ENCODE measurements around the gene KASH5. TPM values are rescaled to one million over a fixed set of nuclear protein-coding genes. Genes with fewer than 3 reads are reported as not detected.

The KASH5 gene
- total RNA-seq, 1 experiment from 2014 or later = not detected

- H3K27ac Mint-ChIP-seq = 0 out of 7 replicates have a peak overlapping the region, but pooled peaks of 1 of the 3 experiments have one; percentile 1
- no CpG with 5 or more reads among the region's 11 CpGs for WGBS (ENCODE audit: extremely low coverage, insufficient read length, low lambda C conversion rate)
These were observed 10.1 kb downstream of the KASH5 start for GRCh38 chr19:49398001-49398615.

More at GRCh38 chr19:49398001-49398615, 10.1 kb downstream of the KASH5 start:
- Histone ChIP-seq H3K79me2 (ENCODE audit: insufficient read depth, low read length) (no peaks in the 10 kb centered on the region), H3K18ac (ENCODE audit: insufficient read length, low read depth, low read length) (no peak overlapping the region), H3K4me1 (ENCODE audit: insufficient read depth, low read length) (no peaks in the 10 kb centered on the region; the same call in 1 of the 2 replicates), H3K27ac (ENCODE audit: insufficient read length, low read depth, low read length) (no peak overlapping the region), H2BK5ac (ENCODE audit: insufficient read length, low read length) (no peak overlapping the region), H2BK20ac (ENCODE audit: low read depth, low read length, poor library complexity, severe bottlenecking) (no peak overlapping the region), H2AFZ (ENCODE audit: low read length) (no peak overlapping the region), H3T11ph (ENCODE audit: low read length) (no peak overlapping the region), H3K23ac (ENCODE audit: insufficient read length, low read depth, low read length) (no peak overlapping the region), H4K20me1 (ENCODE audit: control insufficient read depth, insufficient read depth, insufficient read length) (no peaks in the 10 kb centered on the region), H2BK15ac (ENCODE audit: low read depth, low read length) (no peak overlapping the region), H2BK120ac (ENCODE audit: low read depth, low read length, poor library complexity, severe bottlenecking) (no peak overlapping the region), H3K27me3 (ENCODE audit: insufficient read depth, low read length) (no peaks in the 10 kb centered on the region), H4K8ac (replicated peaks; ENCODE audit: insufficient read length, low read depth, low read length) (no peak overlapping the region), H3K56ac (ENCODE audit: insufficient read length, low read depth, low read length) (no peak overlapping the region), H3K79me1 (ENCODE audit: insufficient read depth, low read depth, low read length, poor library complexity, severe bottlenecking) (no peaks in the 10 kb centered on the region), H3K9me3 (ENCODE audit: control insufficient read depth, low read depth, low read length) (no peaks in the 10 kb centered on the region), H3K4ac (ENCODE audit: low read depth, low read length) (no peak overlapping the region), H2BK12ac (ENCODE audit: insufficient read length, low read depth, low read length) (no peak overlapping the region), H4K91ac (ENCODE audit: insufficient read length, low read depth, low read length) (no peak overlapping the region), H3K9ac (ENCODE audit: extremely low read depth, insufficient read length, low read length) (no peak overlapping the region), H4K5ac (ENCODE audit: insufficient read length, low read depth, low read length) (no peak overlapping the region), H3K23me2 (ENCODE audit: insufficient read length, low read depth, low read length, poor library complexity, severe bottlenecking) (no peaks in the 10 kb centered on the region), H3K4me2 (ENCODE audit: insufficient read depth, insufficient read length, low read length) (no peak overlapping the region), H2AK5ac (ENCODE audit: insufficient read length, low read length) (no peak overlapping the region), H3K14ac (ENCODE audit: insufficient read depth, low read length) (no peak overlapping the region)
- Mint-ChIP-seq H3K4me3 (no peak overlapping the region), H3K36me3 (ENCODE audit: insufficient read depth in 1 of 3, low read depth in 3 of 3) (no peaks in the 10 kb centered on the region), H3K27me3 (ENCODE audit: low read depth) (peaks cover 4% of the 10 kb centered on the region; the same call in 1 of the 2 replicates), H3K9me3 (no peaks in the 10 kb centered on the region; a peak in 1 of 5 replicates), H3K4me1 (peaks cover 45 to 65% of the 10 kb centered on the region in 2 experiments)
- no peak for DNase-seq
- TF ChIP-seq, protein P1, sequence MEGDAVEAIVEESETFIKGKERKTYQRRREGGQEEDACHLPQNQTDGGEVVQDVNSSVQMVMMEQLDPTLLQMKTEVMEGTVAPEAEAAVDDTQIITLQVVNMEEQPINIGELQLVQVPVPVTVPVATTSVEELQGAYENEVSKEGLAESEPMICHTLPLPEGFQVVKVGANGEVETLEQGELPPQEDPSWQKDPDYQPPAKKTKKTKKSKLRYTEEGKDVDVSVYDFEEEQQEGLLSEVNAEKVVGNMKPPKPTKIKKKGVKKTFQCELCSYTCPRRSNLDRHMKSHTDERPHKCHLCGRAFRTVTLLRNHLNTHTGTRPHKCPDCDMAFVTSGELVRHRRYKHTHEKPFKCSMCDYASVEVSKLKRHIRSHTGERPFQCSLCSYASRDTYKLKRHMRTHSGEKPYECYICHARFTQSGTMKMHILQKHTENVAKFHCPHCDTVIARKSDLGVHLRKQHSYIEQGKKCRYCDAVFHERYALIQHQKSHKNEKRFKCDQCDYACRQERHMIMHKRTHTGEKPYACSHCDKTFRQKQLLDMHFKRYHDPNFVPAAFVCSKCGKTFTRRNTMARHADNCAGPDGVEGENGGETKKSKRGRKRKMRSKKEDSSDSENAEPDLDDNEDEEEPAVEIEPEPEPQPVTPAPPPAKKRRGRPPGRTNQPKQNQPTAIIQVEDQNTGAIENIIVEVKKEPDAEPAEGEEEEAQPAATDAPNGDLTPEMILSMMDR (conservative IDR thresholded peaks at IDR 0.05) = no peak
